Measurements from ENCODE around the gene TMEM255A.

The TMEM255A gene

GRCh38 chrX:120306630-120307029 is 4.6 kb downstream of the TMEM255A start:
- no peak for DNase-seq (ENCODE audit: low spot score)

GRCh38 chrX:120305531-120306141 is 5.6 kb downstream of the TMEM255A start:
- no peak for DNase-seq (ENCODE audit: low spot score)

GRCh38 chrX:120304256-120304655 is 7.0 kb downstream of the TMEM255A start:
- DNase-seq (ENCODE audit: low spot score) = no peak

DNA sequence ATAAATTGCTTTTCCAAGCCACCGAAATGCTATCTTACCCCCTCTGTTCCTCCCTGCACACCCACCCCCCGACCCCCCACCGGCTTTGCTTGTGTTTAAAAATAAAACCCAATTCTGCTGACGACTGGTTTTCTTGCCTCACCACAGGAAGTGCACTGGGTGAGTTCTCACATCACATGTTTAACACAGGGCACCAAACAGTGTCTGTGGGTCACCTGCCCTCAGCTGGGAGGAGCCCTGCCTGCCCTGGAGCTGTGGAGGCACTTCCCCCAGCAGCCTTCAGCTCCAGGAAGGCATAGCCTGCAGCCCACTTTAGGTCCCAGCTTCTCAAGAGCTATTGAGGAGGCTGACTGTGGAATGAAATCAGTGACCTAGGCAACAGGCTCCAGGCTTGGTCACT is 8.8 kb downstream of the TMEM255A start:
- no peak for DNase-seq (ENCODE audit: low spot score)

GRCh38 chrX:120301960-120302359 is 9.3 kb downstream of the TMEM255A start:
- no peak for DNase-seq (ENCODE audit: low spot score)

- no peak for DNase-seq (ENCODE audit: low spot score)
Measured at GRCh38 chrX:120301497-120301896, 9.8 kb downstream of the TMEM255A start.

DNA sequence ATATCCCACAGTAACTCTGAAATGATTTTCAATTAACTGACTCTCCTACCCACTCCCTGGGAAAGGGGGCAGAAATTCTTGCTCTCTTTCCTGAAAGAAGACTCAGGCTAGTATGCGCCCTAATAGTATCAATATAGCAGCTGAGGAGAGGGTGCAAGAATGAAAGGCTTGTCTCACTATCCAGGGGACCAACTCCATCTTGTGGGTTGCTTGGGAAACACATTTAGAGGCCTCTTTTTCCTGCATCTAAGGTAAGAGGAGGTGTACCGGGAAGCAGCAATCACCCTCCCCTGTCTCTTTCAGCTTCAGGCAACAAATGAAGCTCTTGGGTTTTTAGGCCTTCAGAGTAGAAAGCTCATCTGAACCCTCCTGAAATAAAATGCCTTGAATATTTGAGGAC is 11.3 kb downstream of the TMEM255A start:
- no peak for DNase-seq (ENCODE audit: low spot score)

GRCh38 chrX:120297923-120298322 is 13.3 kb downstream of the TMEM255A start:
- no peak for DNase-seq (ENCODE audit: low spot score)

- DNase-seq (ENCODE audit: low spot score) = no peak
Measured at GRCh38 chrX:120294651-120295050, 16.6 kb downstream of the TMEM255A start.

DNA sequence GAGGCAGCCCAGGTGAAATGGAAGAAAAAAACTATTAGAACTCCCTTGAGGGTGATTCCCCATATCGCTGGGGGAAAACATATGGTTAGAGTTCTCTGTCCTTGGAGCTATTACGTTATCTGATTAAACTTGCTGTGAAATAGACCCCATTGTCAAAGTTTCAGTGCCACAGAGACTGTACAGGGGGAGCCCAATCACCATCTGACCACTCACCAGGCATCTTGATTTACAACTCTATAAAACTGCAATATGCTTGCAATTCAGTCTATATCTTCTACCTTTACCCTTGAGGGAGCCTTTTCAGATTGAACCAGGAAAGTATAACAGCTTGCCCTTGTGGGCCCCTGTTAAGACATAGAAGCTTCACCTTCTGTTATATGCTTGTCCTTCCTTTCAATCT is 18.2 kb downstream of the TMEM255A start:
- no peak for DNase-seq (ENCODE audit: low spot score)

- DNase-seq (ENCODE audit: low spot score) = no peak
Measured at GRCh38 chrX:120291211-120291610, 20.1 kb downstream of the TMEM255A start.

DNA sequence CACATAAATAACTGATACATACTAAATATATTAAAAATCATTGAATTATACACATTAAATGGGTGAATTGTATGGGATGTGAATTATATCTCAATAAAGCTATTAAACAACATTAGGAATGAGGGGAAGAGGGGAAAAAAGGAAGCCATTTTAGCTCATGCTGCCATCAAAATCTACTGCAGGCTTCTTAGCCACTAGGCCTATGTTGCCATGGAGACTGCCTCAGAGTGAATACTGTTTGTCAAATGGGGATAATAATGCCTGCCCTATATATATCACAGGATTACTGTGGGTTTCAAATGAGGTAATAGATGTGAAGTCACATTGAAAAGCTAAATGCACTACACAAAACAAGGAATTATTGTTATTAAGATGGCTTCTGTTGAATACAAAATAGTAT is 21.2 kb downstream of the TMEM255A start:
- no peak for DNase-seq (ENCODE audit: low spot score)

- no peak for DNase-seq (ENCODE audit: low spot score)
Measured at GRCh38 chrX:120287513-120288112, 23.6 kb downstream of the TMEM255A start.

DNA sequence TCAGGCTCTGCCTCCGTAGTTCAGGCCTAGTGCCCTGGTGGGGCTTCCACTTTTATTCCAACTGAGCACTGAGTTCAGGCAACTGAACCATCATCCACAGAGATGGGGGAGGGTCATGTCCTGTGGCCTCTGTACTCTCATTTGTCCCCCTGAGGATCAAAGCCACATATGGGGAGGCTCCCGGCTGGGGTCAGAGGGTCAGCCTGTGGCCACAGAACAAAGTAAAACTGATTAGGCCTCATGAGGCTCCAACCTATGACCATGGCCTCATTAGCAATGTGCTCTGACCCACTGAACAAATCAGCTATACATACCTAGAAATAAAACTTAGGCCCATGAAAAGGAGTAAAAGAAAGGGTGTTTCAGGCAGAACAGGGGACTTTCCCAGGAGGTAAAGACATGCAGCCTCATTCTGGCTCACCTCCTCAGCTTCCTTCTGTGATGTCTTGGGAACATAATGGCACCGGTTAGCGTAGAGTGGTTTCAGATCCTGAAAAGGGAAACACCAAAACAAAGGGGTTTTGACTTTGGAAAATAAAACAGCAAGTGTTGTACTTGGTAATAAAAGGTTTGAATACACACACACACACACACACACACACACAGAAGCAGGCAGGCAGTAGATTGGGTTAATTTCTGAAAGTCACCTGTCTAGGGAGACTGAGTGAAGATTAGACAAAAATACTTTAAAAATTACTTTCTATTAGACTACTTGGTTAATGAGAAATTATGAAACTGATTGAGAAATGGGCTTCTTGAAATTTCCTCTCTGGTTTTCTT is 24.3 kb downstream of the TMEM255A start:
- DNase-seq (ENCODE audit: low spot score) = no peak

GRCh38 chrX:120282697-120283096 is 28.6 kb downstream of the TMEM255A start:
- no peak for DNase-seq (ENCODE audit: low spot score)

- no peak for DNase-seq (ENCODE audit: low spot score)
Measured at GRCh38 chrX:120281761-120282160, 29.5 kb downstream of the TMEM255A start.

DNA sequence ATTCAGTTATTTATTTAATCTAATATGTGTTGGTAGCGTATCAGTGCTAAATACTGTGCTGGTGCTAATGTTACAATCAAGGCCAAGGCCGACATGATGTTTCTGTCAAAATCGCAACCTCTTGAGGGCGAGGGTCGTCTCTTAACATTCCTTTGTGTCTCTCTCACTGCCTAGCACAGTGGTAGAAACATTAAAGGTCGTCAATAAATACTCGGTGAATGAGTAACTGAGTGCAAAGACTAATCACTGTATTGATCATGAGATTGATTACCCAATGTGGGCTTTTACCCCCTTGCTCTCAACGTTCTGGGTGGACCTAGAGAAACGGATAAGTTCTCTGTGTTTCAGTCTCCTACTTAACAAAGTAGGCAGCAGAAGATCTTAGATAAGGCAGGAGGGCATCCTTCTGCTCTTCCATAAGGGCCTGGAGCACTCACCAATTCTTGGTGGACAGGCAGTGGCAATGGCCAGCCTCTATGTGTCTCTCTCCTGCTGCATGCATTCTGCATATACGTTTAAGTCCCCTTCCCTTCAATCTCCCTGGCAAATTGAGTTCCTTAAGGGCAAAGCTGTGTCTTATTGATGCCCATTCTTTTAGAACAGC is 30.1 kb downstream of the TMEM255A start:
- DNase-seq (ENCODE audit: low spot score) = no peak

- no peak for DNase-seq (ENCODE audit: low spot score)
Measured at GRCh38 chrX:120274958-120275357, 36.3 kb downstream of the TMEM255A start.

GRCh38 chrX:120274145-120274544 is 37.1 kb downstream of the TMEM255A start:
- no peak for DNase-seq (ENCODE audit: low spot score)

DNA sequence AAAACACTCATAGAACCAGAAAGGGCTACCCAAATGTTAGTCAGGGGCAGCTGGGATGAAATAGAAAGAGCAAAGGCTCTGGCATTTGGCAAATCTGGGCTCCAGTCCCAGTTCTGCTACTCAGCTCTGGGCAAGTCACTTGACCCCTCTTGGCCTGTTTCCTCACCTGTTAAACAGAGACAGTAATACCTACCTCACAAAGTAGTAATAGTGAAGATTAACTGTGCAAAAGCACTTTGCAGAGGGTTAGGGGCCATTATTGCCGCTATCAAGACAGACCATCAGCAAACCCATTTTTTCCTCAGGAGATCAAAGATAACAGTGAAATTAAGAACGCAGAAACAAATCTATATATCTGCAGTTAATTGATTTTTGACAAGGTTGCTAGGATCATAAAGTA is 40.0 kb downstream of the TMEM255A start:
- no peak for DNase-seq (ENCODE audit: low spot score)

DNA sequence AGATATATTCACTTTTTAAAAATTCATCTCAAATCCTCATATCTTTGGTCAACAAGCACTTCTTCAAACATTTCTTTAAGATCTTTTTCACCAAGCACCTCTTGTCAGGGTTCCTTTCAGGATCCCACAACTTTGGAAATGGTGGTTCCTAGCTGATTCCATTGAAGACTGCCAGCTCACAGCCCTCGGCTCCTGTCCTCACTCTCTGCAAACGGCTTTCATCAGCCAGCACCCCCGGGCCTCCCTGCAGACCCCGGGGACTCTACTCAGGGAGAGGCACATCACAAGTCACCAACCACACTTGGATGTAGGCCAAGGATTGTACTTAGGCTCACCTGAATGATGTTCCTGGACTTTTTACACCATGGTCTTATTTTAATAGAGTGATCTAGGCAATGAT is 40.7 kb downstream of the TMEM255A start:
- DNase-seq (ENCODE audit: low spot score) = no peak

- DNase-seq (ENCODE audit: low spot score) = no peak
Measured at GRCh38 chrX:120269373-120270035, 41.8 kb downstream of the TMEM255A start.

Measured in AG08396 (cell line).